ENCODE measurements around the gene DMRTA2.

- TF ChIP-seq POLR2A (IDR thresholded peaks at IDR 0.05) (no peak), CTCF (IDR thresholded peaks at IDR 0.05) (no peak)
Observed at GRCh38 chr1:50419907-50420677, 3.2 kb downstream of the DMRTA2 start.
